Measurements from ENCODE around the gene NPAS3.

Gene NPAS3

GRCh38 chr14:33127531-33127930 is 188.9 kb downstream of the NPAS3 start:
- Histone ChIP-seq H3K27ac (ENCODE audit: poor library complexity, severe bottlenecking) (peak overlapping the region; percentile 73), H3K4me3 (ENCODE audit: severe bottlenecking) (no peak overlapping the region), H3K36me3 (ENCODE audit: low read depth) (no peaks in the 10 kb centered on the region), H3K9me3 (ENCODE audit: severe bottlenecking) (no peaks in the 10 kb centered on the region), H3K27me3 (ENCODE audit: insufficient read depth, poor library complexity, severe bottlenecking) (no peaks in the 10 kb centered on the region), H3K4me1 (ENCODE audit: insufficient read depth, poor library complexity, severe bottlenecking) (peaks cover 15% of the 10 kb centered on the region)
- ATAC-seq (ENCODE audit: low read depth) (peak; percentile 79), DNase-seq (ENCODE audit: low spot score) (no peak)
- no peak for TF ChIP-seq CTCF (IDR thresholded peaks at IDR 0.05; ENCODE audit: poor library complexity, severe bottlenecking)

DNA sequence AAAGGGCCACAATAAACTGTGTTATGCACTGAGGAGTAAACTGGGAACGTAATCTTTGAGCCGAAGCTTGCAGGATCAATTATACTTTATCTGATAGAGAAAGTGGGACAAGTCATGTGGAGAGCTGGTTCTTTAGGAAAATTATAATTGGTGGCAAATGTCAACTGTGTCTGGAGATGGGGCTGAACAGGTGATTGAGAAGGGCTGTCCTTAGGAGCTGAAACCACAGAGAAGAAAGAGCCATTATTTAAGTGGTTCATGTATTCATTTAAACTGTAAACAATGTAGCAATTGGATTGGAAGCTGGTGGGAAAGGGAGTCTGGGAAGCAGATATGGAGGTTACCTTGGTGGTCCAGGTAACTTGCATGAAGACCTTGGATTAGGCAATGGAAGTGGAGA is 193.1 kb downstream of the NPAS3 start:
- H3K27ac ChIP-seq (ENCODE audit: poor library complexity, severe bottlenecking): no peak overlapping the region
- no peaks in the 10 kb centered on the region for H3K27me3 ChIP-seq (ENCODE audit: insufficient read depth, poor library complexity, severe bottlenecking)
- no peak overlapping the region for H3K4me3 ChIP-seq (ENCODE audit: severe bottlenecking)
- no peaks in the 10 kb centered on the region for H3K9me3 ChIP-seq (ENCODE audit: severe bottlenecking)
- no peak for DNase-seq (ENCODE audit: low spot score)
- no peak for ATAC-seq (ENCODE audit: low read depth)
- TF ChIP-seq CTCF (IDR thresholded peaks at IDR 0.05; ENCODE audit: poor library complexity, severe bottlenecking): no peak
- H3K36me3 ChIP-seq (ENCODE audit: low read depth): no peaks in the 10 kb centered on the region
- H3K4me1 ChIP-seq (ENCODE audit: insufficient read depth, poor library complexity, severe bottlenecking): peaks cover 12% of the 10 kb centered on the region

DNA sequence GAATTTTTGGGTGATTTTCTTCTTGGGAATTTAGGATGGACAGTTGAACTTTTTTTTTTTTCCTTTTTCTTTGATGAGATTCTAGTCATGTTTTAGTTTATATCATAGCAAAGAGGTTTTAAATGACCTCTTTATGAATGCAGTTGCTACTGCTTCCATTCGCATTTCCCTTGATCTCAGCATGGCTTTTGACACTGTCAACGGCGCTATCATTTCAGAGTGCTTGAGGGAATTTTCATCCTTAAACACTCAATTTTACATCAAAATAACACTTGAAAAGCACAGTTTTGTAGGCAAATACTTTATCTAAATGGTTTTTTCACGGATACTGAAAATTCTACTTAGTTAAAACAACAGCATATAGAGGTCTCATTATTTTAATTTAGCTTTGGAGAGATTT is 195.5 kb downstream of the NPAS3 start:
- TF ChIP-seq CTCF (IDR thresholded peaks at IDR 0.05; ENCODE audit: poor library complexity, severe bottlenecking): no peak
- DNase-seq (ENCODE audit: low spot score) (no peak), ATAC-seq (ENCODE audit: low read depth) (no peak)
- Histone ChIP-seq H3K27me3 (ENCODE audit: insufficient read depth, poor library complexity, severe bottlenecking) (no peaks in the 10 kb centered on the region), H3K9me3 (ENCODE audit: severe bottlenecking) (no peaks in the 10 kb centered on the region), H3K36me3 (ENCODE audit: low read depth) (no peaks in the 10 kb centered on the region), H3K27ac (ENCODE audit: poor library complexity, severe bottlenecking) (no peak overlapping the region), H3K4me1 (ENCODE audit: insufficient read depth, poor library complexity, severe bottlenecking) (no peaks in the 10 kb centered on the region), H3K4me3 (ENCODE audit: severe bottlenecking) (no peak overlapping the region)

GRCh38 chr14:33134975-33135374 is 196.3 kb downstream of the NPAS3 start:
- no peaks in the 10 kb centered on the region for H3K27me3 ChIP-seq (ENCODE audit: insufficient read depth, poor library complexity, severe bottlenecking)
- DNase-seq (ENCODE audit: low spot score): no peak
- no peak overlapping the region for H3K27ac ChIP-seq (ENCODE audit: poor library complexity, severe bottlenecking)
- no peak overlapping the region for H3K4me3 ChIP-seq (ENCODE audit: severe bottlenecking)
- no peak for TF ChIP-seq CTCF (IDR thresholded peaks at IDR 0.05; ENCODE audit: poor library complexity, severe bottlenecking)
- H3K4me1 ChIP-seq (ENCODE audit: insufficient read depth, poor library complexity, severe bottlenecking): no peaks in the 10 kb centered on the region
- ATAC-seq (ENCODE audit: low read depth): no peak
- no peaks in the 10 kb centered on the region for H3K9me3 ChIP-seq (ENCODE audit: severe bottlenecking)
- no peaks in the 10 kb centered on the region for H3K36me3 ChIP-seq (ENCODE audit: low read depth)

GRCh38 chr14:33150666-33151428 is 212.2 kb downstream of the NPAS3 start:
- H3K4me1 ChIP-seq (ENCODE audit: insufficient read depth, poor library complexity, severe bottlenecking): no peaks in the 10 kb centered on the region
- no peak for TF ChIP-seq CTCF (IDR thresholded peaks at IDR 0.05; ENCODE audit: poor library complexity, severe bottlenecking)
- DNase-seq (ENCODE audit: low spot score) (no peak), ATAC-seq (ENCODE audit: low read depth) (no peak)
- no peaks in the 10 kb centered on the region for H3K36me3 ChIP-seq (ENCODE audit: low read depth)
- no peaks in the 10 kb centered on the region for H3K9me3 ChIP-seq (ENCODE audit: severe bottlenecking)
- H3K4me3 ChIP-seq (ENCODE audit: severe bottlenecking): no peak overlapping the region
- H3K27me3 ChIP-seq (ENCODE audit: insufficient read depth, poor library complexity, severe bottlenecking): no peaks in the 10 kb centered on the region
- H3K27ac ChIP-seq (ENCODE audit: poor library complexity, severe bottlenecking): no peak overlapping the region
